Prostate gland (tissue), 2 donors: ENCODE results near the gene ABCC4.

Experiments
- CTCF ChIP-seq, 4 experiments: fragments of 200-600 bp in 2 of 4; fragments of 450-650 bp in 2 of 4; sonication (generic) in 2 of 4; IDR thresholded peaks; 1 replicate in 3 of 4; 2 replicates in 1 of 4; pipeline ENCODE4 v1.5.1; 2016 to 2019; ENCODE audit warnings: antibody characterized with exemption in 4 of 4, mild to moderate bottlenecking in 2 of 4, moderate library complexity in 2 of 4
- POLR2A ChIP-seq: fragments of 450-650 bp; IDR thresholded peaks from one replicate; pipeline ENCODE4 v1.6.1; 2016; ENCODE audit warnings: antibody characterized with exemption, mild to moderate bottlenecking
- POLR2AphosphoS5 ChIP-seq: sonication (generic); formaldehyde crosslinking; IDR thresholded peaks from one replicate; pipeline ENCODE4 v1.6.1; 2017; ENCODE audit warnings: antibody characterized with exemption

GRCh38 chr13:94992036-94992960 lies 309.0 kb downstream of the ABCC4 start:
- TF ChIP-seq POLR2A, result no peak
- TF ChIP-seq CTCF (IDR thresholded peaks at IDR 0.05), result no peak
- TF ChIP-seq POLR2AphosphoS5, result no peak
